Measurements from ENCODE around the gene ZAP70.

The ZAP70 gene

GRCh38 chr2:97735161-97735561 is 21.8 kb downstream of the ZAP70 start:
- DNase-seq, result no peak

DNA sequence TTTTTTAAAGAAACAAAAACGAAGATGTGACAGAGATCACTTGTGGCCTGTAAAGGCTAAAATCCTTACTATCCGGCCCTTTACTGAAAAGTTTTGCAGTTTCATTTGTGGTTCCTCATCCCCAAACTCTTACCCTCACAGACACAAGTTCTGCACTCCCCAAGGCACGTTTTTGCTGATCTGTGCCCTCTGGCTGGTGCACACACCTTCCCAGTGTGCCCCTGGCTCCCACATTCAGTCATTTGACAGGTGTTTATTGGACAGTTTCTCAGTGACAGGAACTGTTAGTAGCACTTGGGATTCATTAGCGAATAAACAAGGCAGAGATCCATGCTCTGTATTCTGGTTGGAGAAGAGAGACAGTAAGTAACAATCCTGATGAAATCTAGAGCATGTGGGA is 22.8 kb downstream of the ZAP70 start:
- no peak for DNase-seq

DNA sequence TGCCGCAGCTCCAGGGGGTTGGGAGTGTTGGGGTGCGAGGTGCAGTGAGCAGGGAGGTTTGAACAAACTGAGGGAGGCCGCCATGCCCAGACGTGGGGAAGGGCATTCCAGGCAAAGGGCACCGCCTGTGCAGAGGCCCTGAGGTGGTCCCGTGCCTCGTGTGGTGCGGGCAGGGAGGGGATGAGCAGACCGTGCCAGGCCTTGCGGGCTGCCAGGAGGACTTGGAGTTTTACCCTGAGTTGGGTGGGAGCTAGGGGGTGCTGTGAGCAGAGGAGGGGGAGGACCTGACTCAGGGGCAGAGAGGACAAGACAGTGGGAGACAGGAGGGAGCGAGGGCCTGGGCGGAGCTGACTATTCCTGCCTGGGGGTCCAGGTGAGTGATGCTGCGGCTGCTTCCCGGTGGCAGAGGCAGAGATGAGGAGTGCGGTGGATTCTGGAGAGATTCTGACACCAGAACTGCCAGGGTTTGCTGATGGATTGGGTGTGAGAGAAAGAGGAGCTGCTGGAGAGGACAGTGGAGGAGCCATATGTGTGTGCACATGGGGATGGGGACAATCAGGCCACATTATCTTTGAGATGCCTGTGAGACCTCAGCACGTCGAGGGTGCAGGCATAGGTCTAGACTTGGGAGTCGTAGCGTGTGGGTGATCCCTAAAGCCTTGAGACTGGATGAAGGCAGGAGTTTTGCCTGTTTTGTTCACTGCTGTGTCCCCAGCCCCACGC is 23.4 kb downstream of the ZAP70 start:
- no peak for DNase-seq

DNA sequence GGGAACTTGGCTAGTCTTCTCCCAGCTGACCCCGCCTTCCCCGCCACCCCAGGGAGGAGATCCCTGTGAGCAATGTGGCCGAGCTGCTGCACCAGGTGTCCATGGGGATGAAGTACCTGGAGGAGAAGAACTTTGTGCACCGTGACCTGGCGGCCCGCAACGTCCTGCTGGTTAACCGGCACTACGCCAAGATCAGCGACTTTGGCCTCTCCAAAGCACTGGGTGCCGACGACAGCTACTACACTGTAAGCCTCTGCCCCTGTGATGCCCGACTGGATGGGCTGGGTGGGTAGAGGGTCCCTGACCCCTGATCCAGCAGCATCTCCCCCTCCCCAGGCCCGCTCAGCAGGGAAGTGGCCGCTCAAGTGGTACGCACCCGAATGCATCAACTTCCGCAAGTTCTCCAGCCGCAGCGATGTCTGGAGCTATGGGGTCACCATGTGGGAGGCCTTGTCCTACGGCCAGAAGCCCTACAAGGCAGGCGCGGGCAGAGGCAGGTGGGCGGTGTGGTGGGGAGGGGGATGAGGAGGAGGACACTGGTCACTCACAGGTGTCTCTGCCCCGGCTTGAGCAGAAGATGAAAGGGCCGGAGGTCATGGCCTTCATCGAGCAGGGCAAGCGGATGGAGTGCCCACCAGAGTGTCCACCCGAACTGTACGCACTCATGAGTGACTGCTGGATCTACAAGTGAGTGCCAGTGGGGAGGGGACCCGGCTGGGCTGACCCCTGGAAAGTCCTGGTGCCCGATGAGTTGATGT is 24.2 kb downstream of the ZAP70 start:
- no peak for DNase-seq

DNA sequence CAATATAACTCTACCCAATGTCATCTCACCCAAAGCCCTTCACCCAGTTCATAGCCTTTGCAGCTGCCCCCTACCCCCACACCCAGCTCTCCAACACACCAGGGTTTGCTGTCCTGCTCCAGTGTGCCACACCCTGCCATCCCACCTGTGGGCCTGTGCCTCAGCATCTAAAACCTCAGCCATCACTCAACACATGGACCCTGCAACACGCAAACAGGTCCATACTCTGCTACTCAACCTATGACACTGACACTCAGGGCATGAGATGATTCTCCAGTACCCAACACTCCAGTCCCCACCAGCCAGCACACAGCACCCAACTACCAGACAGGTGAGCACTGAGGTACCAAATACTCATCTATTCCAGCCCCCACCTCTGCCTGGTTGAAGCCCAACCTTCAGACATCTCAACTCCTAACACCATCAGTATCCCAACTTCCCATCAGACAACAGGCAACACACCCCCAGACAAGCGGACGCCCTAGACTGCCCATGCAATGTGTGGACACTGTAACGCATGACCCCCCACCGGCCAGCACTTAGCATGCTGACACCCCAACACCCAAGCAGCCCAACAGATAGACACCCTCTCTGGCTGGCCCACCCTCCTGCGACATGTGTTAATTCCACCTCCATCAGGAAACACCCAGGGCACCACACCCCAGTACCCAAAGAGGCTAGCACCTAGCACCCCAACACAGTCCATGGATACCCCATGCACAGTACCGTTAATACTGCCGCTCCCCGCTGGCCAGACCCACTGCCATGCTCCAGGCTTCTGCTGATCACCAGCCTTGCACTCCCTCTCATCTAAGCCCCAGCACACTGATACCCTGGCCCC is 25.0 kb downstream of the ZAP70 start:
- no peak for DNase-seq

- no peak for DNase-seq
Measured at GRCh38 chr2:97739020-97739892, 25.9 kb downstream of the ZAP70 start.

DNA sequence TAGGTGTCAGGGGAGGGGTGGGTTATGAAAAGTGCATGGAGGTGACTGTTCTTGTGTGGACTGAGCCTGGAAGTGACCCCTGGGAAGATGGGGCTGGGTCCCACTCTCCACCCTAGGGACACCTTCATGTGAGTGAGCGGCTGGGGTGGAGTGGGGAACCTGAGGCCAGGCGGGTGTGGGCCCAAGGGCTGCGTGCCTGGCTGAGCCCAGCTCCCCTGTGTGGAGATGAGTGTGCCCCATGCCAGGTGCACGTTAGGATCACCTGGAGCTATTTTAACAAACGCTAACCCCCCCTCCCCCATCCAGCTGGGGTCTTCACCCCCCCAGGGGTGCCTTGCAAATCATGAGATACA is 26.5 kb downstream of the ZAP70 start:
- no peak for DNase-seq

GRCh38 chr2:97740590-97741182 is 27.3 kb downstream of the ZAP70 start:
- DNase-seq, result peak; percentile 41

GRCh38 chr2:97741251-97741650 is 27.9 kb downstream of the ZAP70 start:
- DNase-seq, result no peak

GRCh38 chr2:97741686-97742085 is 28.3 kb downstream of the ZAP70 start:
- DNase-seq, result no peak

DNA sequence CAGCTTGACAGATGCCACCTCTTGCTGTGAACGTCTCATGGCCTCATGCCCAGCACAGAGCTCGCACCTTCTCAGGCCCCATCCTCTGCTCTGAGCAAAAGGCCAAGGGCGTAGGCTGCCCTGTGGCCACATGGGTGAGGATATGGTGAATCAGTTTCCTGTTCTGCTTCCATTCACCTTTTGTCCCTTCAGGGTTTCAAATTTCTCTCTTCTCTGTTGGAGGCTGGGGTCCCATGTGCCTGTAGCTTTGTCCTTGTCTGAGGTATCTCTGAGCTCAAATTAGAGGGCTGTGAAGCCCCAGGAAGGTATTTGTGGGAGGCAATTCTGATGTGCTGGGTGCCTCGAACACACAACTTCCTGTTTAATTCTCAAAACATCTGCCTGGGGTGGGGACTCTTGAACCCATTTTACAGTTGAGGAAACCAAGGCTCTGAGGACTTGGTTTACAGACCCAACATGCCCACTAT is 29.0 kb downstream of the ZAP70 start:
- DNase-seq, result no peak

GRCh38 chr2:97743913-97744312 is 30.5 kb downstream of the ZAP70 start:
- DNase-seq, result no peak

DNA sequence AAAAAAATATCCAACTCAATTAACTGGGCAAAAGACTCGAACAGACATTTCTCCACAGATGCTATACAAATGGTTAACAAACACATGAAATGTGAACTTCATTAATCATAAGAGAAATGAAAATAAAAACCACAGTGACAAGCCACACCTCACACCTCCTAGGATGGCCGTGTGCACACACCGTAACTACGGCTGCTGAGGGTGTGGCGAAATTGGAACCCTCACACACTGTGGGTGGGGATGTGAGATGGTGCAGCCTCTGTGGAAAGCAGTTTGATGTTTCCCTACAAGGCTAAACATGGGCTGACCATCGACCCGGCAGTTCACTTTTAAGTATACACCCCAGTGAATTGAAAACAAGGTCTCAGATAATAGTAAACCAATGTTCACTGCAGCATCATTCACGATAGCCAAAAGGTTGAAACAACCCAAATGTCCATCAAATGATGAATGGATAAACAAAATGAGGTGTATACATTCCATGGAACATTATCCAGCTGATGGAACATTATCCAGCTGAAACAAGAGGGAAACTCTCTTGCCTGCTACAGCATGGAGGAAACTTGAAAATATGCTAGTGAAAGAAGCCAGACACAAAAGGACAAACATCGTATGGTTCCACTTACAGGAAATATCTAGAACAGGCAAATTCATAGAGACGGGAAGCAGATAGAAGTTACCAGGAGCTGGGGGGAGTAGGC is 32.2 kb downstream of the ZAP70 start:
- DNase-seq, result no peak

DNA sequence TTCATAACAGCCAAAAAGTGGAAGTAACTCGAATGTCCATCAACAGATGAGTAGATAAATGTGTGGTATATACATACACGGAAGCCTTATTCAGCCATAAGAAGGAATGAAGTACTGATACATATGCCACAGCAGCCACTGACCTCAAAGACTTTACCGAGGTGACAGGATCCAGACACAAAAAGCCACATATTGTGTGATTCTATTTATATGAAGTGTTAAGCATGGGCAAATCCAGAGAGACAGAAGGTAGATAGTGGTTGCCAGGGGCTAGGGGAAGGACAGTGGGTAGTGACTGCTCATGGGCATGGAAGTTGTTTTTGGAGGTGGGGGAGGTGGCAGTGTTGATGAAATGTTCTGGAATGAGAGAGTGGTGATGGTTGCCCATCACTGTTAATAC is 33.9 kb downstream of the ZAP70 start:
- DNase-seq, result no peak

- DNase-seq, result peak; percentile 39
Measured at GRCh38 chr2:97747716-97748115, 34.3 kb downstream of the ZAP70 start.

DNA sequence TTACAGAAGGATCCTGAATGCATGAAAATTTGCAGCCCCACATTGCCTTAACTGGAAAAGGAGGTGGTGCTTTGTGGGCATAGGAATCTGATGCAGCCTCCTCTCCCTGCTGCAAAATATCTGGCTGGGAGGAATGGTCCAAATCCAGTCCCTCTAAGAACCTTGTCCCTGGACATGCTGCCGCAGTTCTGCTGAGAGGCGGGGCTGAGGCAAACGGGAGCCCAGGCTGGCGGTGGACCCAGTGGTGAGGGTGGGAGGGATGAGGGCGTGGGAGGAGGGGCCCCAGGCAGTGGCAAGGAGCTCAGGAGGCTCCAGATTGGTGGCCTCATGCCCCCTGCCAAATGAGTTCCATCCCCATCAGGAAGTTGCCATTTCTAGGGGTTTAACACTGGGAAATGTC is 36.2 kb downstream of the ZAP70 start:
- DNase-seq, result no peak

DNA sequence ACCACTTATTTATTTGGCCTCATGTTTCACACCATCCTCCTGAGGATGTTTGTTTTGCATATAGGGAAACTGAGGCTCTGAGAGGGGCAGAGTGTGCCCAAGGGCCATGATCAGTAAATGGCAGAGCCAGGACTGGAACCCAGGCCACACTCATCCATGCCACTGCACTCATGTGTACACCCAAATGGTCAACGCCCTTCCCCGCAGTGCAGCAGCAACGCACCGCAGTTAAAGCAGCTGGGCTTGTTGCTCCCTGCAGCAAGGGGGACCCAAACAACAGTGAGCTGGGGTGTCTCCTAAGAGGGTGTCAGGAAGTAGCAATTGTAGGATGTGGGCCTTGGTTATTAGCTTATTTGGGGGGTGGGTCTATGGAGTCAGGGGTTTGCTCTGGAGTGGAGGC is 36.6 kb downstream of the ZAP70 start:
- DNase-seq, result no peak

DNA sequence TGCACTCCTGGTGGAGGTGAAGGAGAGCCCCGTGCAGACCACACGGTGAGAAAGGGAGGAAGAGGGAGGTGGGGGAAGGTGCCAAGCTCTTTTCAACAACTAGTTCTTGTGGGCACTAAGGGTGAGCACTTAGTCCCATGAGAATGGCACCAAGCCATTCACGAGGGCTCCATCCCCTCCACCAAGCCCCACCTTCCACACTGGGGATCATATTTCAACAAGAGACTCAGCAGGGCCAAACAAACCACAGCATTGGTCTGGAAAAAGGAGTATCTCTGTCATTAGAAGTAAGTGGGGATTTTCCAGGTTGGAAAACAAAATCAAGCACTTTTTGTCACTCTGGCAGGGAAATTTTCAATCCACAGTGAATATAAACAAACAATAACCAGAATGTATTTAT is 38.4 kb downstream of the ZAP70 start:
- DNase-seq, result peak; percentile 21

GRCh38 chr2:97752342-97753334 is 39.3 kb downstream of the ZAP70 start:
- DNase-seq, result no peak

DNA sequence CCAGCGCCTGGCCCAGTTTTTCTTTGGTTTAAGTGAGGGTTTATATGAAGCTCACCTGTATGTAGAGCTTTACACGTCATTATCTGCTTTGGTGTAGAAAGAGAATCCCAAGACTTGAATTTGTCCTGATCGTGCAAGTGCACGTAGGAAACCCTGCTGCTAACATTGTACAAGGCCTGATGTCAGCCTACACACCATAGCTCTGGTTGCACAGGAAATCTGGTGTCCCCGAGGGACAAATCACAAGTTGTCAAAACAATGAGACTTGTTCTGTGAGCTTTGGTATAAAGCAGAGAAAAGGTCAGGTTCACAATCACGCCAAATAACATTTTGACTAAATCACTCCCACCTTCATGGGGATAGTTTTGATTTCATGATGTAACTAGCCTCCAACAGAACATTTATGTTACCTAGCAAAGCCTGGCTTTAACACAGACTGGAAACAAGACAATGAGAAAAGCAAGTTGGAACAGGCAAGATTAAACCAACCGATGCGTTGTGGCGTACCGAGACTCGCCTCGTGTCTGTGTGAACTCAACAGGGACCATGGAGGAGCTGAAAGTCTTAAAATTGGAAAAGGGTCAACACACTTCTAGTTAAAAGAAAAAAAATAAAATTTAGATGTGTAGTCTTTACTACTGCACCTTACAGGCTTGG is 41.4 kb downstream of the ZAP70 start:
- DNase-seq, result no peak
